HG02884 (cell line): ENCODE measurements around the gene TOX2.

ENCODE experiments used
- ATAC-seq: cut with Tn5 transposase; IDR thresholded peaks from one replicate; pipeline ENCODE4 v1.9.1; 2021; ENCODE audit warnings: mild to moderate bottlenecking, moderate library complexity; ENCODE audit not compliant: unreplicated experiment

Gene TOX2

GRCh38 chr20:44117296-44118184, 202.9 kb downstream of the TOX2 start:
- no peak for ATAC-seq

- ATAC-seq, result no peak
These were observed 203.8 kb downstream of the TOX2 start for GRCh38 chr20:44118185-44119033.
